GM23338 (cell line): ENCODE results near the gene TPM3. TPM values are rescaled to one million over a fixed set of nuclear protein-coding genes. Genes with fewer than 3 reads are reported as not detected.

Experiments
- ATAC-seq: fragments of 200-7000 bp; cut with Tn5 transposase; 3 replicates; pipeline ENCODE4 v1.9.1; 2020
- DNase-seq: peaks from one replicate; pipeline ENCODE4 v3.0.0-alpha.2; 2015; ENCODE audit warnings: low spot score
- H2AFZ ChIP-seq: fragments of 200-600 bp; sonication (generic); 2 replicates; pipeline ENCODE4 v1.8.0; 2016; ENCODE audit warnings: antibody characterized with exemption, mild to moderate bottlenecking, moderate library complexity
- H3F3A ChIP-seq: fragments of 200-600 bp; sonication (generic); replicated peaks from 2 replicates; pipeline ENCODE4 v1.8.0; 2017; ENCODE audit warnings: antibody characterized with exemption, mixed run types, low read depth
- H3K27ac ChIP-seq: fragments of 200-600 bp; sonication (generic); 2 replicates; pipeline ENCODE4 v1.6.1; 2016; ENCODE audit warnings: low read depth
- H3K27me3 ChIP-seq: fragments of 200-600 bp; sonication (generic); 2 replicates; pipeline ENCODE4 v1.8.0; 2016; ENCODE audit warnings: mild to moderate bottlenecking, mixed run types, moderate library complexity; ENCODE audit not compliant: insufficient read depth
- H3K36me3 ChIP-seq: fragments of 200-600 bp; sonication (generic); 2 replicates; pipeline ENCODE4 v1.8.0; 2016; ENCODE audit warnings: mild to moderate bottlenecking; ENCODE audit not compliant: insufficient read depth
- H3K4me1 ChIP-seq: fragments of 200-600 bp; sonication (generic); 2 replicates; pipeline ENCODE4 v1.8.0; 2016; ENCODE audit warnings: mild to moderate bottlenecking, moderate library complexity; ENCODE audit not compliant: insufficient read depth
- H3K4me2 ChIP-seq: fragments of 200-600 bp; sonication (generic); 2 replicates; pipeline ENCODE4 v1.7.1; 2017; ENCODE audit warnings: mixed run types
- H3K4me3 ChIP-seq: fragments of 200-600 bp; sonication (generic); 2 replicates; pipeline ENCODE4 v1.6.1; 2016; ENCODE audit warnings: mixed run types
- H3K79me2 ChIP-seq: fragments of 200-600 bp; sonication (generic); replicated peaks from 2 replicates; pipeline ENCODE4 v1.8.0; 2017; ENCODE audit warnings: mild to moderate bottlenecking; ENCODE audit not compliant: insufficient read depth
- H3K9me2 ChIP-seq: fragments of 200-600 bp; sonication (generic); 2 replicates; pipeline ENCODE4 v1.8.0; 2017; ENCODE audit not compliant: insufficient read depth
- H4K20me1 ChIP-seq: fragments of 200-600 bp; sonication (generic); replicated peaks from 2 replicates; pipeline ENCODE4 v1.8.0; 2017; ENCODE audit warnings: mild to moderate bottlenecking; ENCODE audit not compliant: insufficient read depth
- H3K27ac Mint-ChIP-seq: 2 replicates; pipeline ENCODE4 v1.8.0; 2020; ENCODE audit warnings: inconsistent platforms, mild to moderate bottlenecking, moderate library complexity, mixed read lengths
- H3K27me3 Mint-ChIP-seq: 3 replicates; pipeline ENCODE4 v1.8.0; 2022; ENCODE audit warnings: low read depth, mild to moderate bottlenecking, moderate library complexity, mixed read lengths, inconsistent platforms; ENCODE audit not compliant: insufficient read depth, poor library complexity
- H3K36me3 Mint-ChIP-seq: 3 replicates; pipeline ENCODE4 v1.8.0; 2021; ENCODE audit warnings: low read depth, mild to moderate bottlenecking, inconsistent platforms, moderate library complexity, mixed read lengths
- H3K4me1 Mint-ChIP-seq: 3 replicates; pipeline ENCODE4 v1.8.0; 2020; ENCODE audit warnings: mild to moderate bottlenecking, inconsistent platforms, mixed read lengths
- H3K4me3 Mint-ChIP-seq: 3 replicates; pipeline ENCODE4 v1.8.0; 2021; ENCODE audit warnings: moderate library complexity, mild to moderate bottlenecking, inconsistent platforms, mixed read lengths
- H3K9me3 Mint-ChIP-seq: 3 replicates; pipeline ENCODE4 v1.8.0; 2020; ENCODE audit warnings: moderate library complexity, mild to moderate bottlenecking, inconsistent platforms, mixed read lengths
- EZH2 ChIP-seq: fragments of 200-600 bp; sonication (generic); IDR thresholded peaks from one replicate; pipeline ENCODE4 v1.8.0; 2017; ENCODE audit warnings: antibody characterized with exemption, mild to moderate bottlenecking, low read depth; ENCODE audit not compliant: unreplicated experiment
- EZH2phosphoT487 ChIP-seq: fragments of 200-600 bp; sonication (generic); IDR thresholded peaks from one replicate; pipeline ENCODE4 v1.8.1; 2018; ENCODE audit warnings: antibody characterized with exemption; ENCODE audit not compliant: unreplicated experiment
- JUNB ChIP-seq: IDR thresholded peaks from one replicate; pipeline ENCODE4 v1.6.1; 2016; ENCODE audit warnings: antibody characterized with exemption; ENCODE audit not compliant: unreplicated experiment
- POLR2AphosphoS5 ChIP-seq: IDR thresholded peaks from 2 replicates; pipeline ENCODE4 v1.6.1; 2016; ENCODE audit warnings: antibody characterized with exemption, low read depth
- ZNF114 ChIP-seq: fragments of 250-450 bp; sonication (Bioruptor Pico); IDR thresholded peaks from 2 replicates; pipeline ENCODE4 v1.5.0; 2020; ENCODE audit warnings: mild to moderate bottlenecking, moderate library complexity
- ZNF331 ChIP-seq: fragments of 250-450 bp; sonication (Bioruptor Pico); IDR thresholded peaks from 2 replicates; pipeline ENCODE4 v1.5.0; 2020; ENCODE audit warnings: low read depth, mild to moderate bottlenecking, moderate library complexity
- long read RNA-seq: library from polyadenylated mRNA; unstranded; transcript quantifications from one replicate; pipeline ENCODE4 v2.0.0, GENCODE V29; 2020; ENCODE audit not compliant: unreplicated experiment
- polyA plus RNA-seq: library from polyadenylated mRNA; unstranded; fragments of >200 nt; fragmentation: Nextera tagmentation; extraction: Ambion mirVana; gene quantifications from 2 replicates; pipeline ENCODE4 v1.2.1, GENCODE V29; 2016
- total RNA-seq: library from RNA; depleted of rRNA; stranded (reverse); fragments of >200 nt; shearing (Covaris generic); gene quantifications from 2 replicates; pipeline ENCODE4 v1.2.3, GENCODE V29; 2014; rRNA removed
- TF ChIP-seq, protein P1 (sequence below): IDR thresholded peaks from one replicate; pipeline ENCODE4 v1.6.1; 2018; ENCODE audit warnings: antibody characterized with exemption; ENCODE audit not compliant: unreplicated experiment
- TF ChIP-seq, protein P2 (sequence below), 2 experiments: fragments of 200-600 bp in 1 of 2; sonication (generic) in 1 of 2; conservative IDR thresholded peaks; 2 replicates each; pipeline versions ENCODE4 v1.5.1 to v1.6.1; 2016 to 2017; ENCODE audit warnings: antibody characterized with exemption in 2 of 2, low read depth in 2 of 2, mild to moderate bottlenecking in 2 of 2, moderate library complexity in 1 of 2
- TF ChIP-seq, protein P3 (sequence below): fragments of 250-450 bp; sonication (Bioruptor Pico); IDR thresholded peaks from 2 replicates; pipeline ENCODE4 v1.5.0; 2020; ENCODE audit warnings: mild to moderate bottlenecking, moderate library complexity

Gene TPM3
- total RNA-seq (685 and 747 TPM in 2 replicates), polyA plus RNA-seq (502 and 544 TPM in 2 replicates)
- long read RNA-seq, transcript TPM3-212 (8 exons, 3,131 nt), result major isoform, 259 of 340 reads
- long read RNA-seq, partial matches to known transcripts, result 32 of 340 reads
- long read RNA-seq, other reads (novel, unspliced or antisense), result 41 of 340 reads

DNA sequence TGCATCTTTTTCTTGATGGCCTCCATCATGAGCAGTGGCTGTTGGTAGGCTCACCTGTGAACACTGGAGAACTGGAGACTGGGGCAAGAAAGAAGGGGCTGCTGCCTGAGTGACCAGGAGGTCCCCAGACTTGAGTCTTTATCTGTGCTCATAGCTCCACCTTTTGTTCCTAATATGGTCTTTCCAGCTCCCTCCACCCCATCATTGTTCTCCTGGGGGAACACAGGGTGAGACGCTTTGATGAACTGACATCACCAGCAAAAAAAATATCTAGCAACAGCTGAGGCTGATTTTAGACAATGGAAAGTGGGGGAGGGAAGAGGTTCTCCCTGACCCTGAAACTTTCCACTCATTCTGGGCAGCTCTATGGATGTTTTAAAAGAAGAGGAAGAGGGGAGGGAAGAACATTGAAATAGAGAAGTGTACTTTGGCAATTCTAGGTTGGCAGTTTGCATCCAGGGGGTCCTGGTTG, at the start of gene TPM3:
Gene TPM3, minus strand, starts transcription at position 111 of the 472 bp plus-strand sequence. Its CDS starts 82 bp downstream, at position 29.
- H2AFZ ChIP-seq, result peak within 1 kb of the TSS; percentile 76; the same call in 1 of the 2 replicates

More for the DNA sequence above, at the start of gene TPM3:
- no peak within 1 kb of the TSS; the same call in 2 of the 3 replicates for H3K4me3 Mint-ChIP-seq
- no peaks in the 10 kb centered on the region for H3K36me3 Mint-ChIP-seq
- H3K27me3 ChIP-seq, result no peaks in the 10 kb centered on the region
- peaks cover 13% of the 10 kb centered on the region for H3K27me3 Mint-ChIP-seq
- TF ChIP-seq, protein P1, sequence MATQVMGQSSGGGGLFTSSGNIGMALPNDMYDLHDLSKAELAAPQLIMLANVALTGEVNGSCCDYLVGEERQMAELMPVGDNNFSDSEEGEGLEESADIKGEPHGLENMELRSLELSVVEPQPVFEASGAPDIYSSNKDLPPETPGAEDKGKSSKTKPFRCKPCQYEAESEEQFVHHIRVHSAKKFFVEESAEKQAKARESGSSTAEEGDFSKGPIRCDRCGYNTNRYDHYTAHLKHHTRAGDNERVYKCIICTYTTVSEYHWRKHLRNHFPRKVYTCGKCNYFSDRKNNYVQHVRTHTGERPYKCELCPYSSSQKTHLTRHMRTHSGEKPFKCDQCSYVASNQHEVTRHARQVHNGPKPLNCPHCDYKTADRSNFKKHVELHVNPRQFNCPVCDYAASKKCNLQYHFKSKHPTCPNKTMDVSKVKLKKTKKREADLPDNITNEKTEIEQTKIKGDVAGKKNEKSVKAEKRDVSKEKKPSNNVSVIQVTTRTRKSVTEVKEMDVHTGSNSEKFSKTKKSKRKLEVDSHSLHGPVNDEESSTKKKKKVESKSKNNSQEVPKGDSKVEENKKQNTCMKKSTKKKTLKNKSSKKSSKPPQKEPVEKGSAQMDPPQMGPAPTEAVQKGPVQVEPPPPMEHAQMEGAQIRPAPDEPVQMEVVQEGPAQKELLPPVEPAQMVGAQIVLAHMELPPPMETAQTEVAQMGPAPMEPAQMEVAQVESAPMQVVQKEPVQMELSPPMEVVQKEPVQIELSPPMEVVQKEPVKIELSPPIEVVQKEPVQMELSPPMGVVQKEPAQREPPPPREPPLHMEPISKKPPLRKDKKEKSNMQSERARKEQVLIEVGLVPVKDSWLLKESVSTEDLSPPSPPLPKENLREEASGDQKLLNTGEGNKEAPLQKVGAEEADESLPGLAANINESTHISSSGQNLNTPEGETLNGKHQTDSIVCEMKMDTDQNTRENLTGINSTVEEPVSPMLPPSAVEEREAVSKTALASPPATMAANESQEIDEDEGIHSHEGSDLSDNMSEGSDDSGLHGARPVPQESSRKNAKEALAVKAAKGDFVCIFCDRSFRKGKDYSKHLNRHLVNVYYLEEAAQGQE, result no peak
- no peak for TF ChIP-seq JUNB
- TF ChIP-seq EZH2, result no peak
- no peak for TF ChIP-seq ZNF114
- TF ChIP-seq EZH2phosphoT487, result no peak
- TF ChIP-seq ZNF331 (CRISPR knock-in tag), result no peak
- TF ChIP-seq, protein P2, sequence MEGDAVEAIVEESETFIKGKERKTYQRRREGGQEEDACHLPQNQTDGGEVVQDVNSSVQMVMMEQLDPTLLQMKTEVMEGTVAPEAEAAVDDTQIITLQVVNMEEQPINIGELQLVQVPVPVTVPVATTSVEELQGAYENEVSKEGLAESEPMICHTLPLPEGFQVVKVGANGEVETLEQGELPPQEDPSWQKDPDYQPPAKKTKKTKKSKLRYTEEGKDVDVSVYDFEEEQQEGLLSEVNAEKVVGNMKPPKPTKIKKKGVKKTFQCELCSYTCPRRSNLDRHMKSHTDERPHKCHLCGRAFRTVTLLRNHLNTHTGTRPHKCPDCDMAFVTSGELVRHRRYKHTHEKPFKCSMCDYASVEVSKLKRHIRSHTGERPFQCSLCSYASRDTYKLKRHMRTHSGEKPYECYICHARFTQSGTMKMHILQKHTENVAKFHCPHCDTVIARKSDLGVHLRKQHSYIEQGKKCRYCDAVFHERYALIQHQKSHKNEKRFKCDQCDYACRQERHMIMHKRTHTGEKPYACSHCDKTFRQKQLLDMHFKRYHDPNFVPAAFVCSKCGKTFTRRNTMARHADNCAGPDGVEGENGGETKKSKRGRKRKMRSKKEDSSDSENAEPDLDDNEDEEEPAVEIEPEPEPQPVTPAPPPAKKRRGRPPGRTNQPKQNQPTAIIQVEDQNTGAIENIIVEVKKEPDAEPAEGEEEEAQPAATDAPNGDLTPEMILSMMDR (conservative IDR thresholded peaks at IDR 0.05; ENCODE audit: low read depth in 2 of 2), result no peak
- TF ChIP-seq, protein P3, sequence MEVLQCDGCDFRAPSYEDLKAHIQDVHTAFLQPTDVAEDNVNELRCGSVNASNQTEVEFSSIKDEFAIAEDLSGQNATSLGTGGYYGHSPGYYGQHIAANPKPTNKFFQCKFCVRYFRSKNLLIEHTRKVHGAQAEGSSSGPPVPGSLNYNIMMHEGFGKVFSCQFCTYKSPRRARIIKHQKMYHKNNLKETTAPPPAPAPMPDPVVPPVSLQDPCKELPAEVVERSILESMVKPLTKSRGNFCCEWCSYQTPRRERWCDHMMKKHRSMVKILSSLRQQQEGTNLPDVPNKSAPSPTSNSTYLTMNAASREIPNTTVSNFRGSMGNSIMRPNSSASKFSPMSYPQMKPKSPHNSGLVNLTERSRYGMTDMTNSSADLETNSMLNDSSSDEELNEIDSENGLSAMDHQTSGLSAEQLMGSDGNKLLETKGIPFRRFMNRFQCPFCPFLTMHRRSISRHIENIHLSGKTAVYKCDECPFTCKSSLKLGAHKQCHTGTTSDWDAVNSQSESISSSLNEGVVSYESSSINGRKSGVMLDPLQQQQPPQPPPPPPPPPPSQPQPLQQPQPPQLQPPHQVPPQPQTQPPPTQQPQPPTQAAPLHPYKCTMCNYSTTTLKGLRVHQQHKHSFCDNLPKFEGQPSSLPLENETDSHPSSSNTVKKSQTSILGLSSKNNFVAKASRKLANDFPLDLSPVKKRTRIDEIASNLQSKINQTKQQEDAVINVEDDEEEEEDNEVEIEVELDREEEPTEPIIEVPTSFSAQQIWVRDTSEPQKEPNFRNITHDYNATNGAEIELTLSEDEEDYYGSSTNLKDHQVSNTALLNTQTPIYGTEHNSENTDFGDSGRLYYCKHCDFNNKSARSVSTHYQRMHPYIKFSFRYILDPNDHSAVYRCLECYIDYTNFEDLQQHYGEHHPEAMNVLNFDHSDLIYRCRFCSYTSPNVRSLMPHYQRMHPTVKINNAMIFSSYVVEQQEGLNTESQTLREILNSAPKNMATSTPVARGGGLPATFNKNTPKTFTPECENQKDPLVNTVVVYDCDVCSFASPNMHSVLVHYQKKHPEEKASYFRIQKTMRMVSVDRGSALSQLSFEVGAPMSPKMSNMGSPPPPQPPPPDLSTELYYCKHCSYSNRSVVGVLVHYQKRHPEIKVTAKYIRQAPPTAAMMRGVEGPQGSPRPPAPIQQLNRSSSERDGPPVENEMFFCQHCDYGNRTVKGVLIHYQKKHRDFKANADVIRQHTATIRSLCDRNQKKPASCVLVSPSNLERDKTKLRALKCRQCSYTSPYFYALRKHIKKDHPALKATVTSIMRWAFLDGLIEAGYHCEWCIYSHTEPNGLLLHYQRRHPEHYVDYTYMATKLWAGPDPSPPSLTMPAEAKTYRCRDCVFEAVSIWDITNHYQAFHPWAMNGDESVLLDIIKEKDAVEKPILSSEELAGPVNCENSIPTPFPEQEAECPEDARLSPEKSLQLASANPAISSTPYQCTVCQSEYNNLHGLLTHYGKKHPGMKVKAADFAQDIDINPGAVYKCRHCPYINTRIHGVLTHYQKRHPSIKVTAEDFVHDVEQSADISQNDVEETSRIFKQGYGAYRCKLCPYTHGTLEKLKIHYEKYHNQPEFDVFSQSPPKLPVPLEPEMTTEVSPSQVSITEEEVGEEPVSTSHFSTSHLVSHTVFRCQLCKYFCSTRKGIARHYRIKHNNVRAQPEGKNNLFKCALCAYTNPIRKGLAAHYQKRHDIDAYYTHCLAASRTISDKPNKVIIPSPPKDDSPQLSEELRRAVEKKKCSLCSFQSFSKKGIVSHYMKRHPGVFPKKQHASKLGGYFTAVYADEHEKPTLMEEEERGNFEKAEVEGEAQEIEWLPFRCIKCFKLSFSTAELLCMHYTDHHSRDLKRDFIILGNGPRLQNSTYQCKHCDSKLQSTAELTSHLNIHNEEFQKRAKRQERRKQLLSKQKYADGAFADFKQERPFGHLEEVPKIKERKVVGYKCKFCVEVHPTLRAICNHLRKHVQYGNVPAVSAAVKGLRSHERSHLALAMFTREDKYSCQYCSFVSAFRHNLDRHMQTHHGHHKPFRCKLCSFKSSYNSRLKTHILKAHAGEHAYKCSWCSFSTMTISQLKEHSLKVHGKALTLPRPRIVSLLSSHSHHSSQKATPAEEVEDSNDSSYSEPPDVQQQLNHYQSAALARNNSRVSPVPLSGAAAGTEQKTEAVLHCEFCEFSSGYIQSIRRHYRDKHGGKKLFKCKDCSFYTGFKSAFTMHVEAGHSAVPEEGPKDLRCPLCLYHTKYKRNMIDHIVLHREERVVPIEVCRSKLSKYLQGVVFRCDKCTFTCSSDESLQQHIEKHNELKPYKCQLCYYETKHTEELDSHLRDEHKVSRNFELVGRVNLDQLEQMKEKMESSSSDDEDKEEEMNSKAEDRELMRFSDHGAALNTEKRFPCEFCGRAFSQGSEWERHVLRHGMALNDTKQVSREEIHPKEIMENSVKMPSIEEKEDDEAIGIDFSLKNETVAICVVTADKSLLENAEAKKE (CRISPR knock-in tag), result no peak
- no peak for TF ChIP-seq POLR2AphosphoS5
- no peak for DNase-seq
- no peak within 1 kb of the TSS for H3K27ac ChIP-seq
- H3K4me3 ChIP-seq, result no peak within 1 kb of the TSS
- ATAC-seq, result no peak
- 0 out of 2 replicates have a peak, but pooled peaks cover 6% of the 10 kb centered on the region for H3F3A ChIP-seq
- no peaks in the 10 kb centered on the region for H3K9me2 ChIP-seq
- no peaks in the 10 kb centered on the region for H4K20me1 ChIP-seq
- H3K4me1 ChIP-seq, result peaks cover 7% of the 10 kb centered on the region
- no peaks in the 10 kb centered on the region; the same call in 2 of the 3 replicates for H3K9me3 Mint-ChIP-seq
- H3K36me3 ChIP-seq, result no peaks in the 10 kb centered on the region
- H3K4me1 Mint-ChIP-seq, result peaks cover 22% of the 10 kb centered on the region
- peak within 1 kb of the TSS; percentile 52; the same call in 1 of the 2 replicates for H3K27ac Mint-ChIP-seq
- H3K79me2 ChIP-seq, result no peaks in the 10 kb centered on the region
- no peak within 1 kb of the TSS for H3K4me2 ChIP-seq
